Stimulated activated CD4-positive, alpha-beta T cell treated with anti-CD3 and anti-CD28 coated beads, Interleukin-2, amount 100 ng/mL, for 4 hours (primary cell): Measurements from ENCODE around the gene TRAF3IP1.
"Not testable (repeated sequence)": the region's sequence is repeated elsewhere in the genome, so short reads cannot be mapped to it uniquely, and the experiment has no call there.

Experiments
- DNase-seq: peaks from one replicate; pipeline ENCODE4 v3.0.0-alpha.2; 2020; ENCODE audit warnings: low read depth

Gene TRAF3IP1, protein sequence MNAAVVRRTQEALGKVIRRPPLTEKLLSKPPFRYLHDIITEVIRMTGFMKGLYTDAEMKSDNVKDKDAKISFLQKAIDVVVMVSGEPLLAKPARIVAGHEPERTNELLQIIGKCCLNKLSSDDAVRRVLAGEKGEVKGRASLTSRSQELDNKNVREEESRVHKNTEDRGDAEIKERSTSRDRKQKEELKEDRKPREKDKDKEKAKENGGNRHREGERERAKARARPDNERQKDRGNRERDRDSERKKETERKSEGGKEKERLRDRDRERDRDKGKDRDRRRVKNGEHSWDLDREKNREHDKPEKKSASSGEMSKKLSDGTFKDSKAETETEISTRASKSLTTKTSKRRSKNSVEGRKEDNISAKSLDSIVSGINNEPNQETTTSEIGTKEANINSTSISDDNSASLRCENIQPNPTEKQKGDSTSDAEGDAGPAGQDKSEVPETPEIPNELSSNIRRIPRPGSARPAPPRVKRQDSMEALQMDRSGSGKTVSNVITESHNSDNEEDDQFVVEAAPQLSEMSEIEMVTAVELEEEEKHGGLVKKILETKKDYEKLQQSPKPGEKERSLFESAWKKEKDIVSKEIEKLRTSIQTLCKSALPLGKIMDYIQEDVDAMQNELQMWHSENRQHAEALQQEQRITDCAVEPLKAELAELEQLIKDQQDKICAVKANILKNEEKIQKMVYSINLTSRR

DNA sequence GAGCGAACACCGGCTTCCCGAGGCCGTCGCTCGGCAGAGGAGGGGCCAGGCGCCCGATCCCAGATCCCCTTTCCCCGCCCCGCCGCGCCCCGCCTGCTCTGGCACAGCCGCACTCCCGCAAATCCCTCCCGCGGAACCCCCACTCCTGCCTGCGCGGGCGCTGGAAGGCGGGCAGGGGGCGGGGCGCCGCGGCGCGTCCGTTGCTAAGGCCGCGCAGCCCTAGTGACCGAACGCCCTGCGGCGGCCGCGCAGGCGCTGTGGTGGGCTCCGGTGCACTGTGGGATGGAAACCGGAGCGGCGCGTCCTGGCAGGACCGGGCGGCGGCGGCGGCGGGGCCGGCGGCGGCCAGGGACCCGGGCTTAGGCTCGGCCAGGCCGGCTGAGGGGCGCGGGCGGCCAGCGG is at the start of gene TRAF3IP1:
TRAF3IP1 (plus strand) TSS at position 273 of the 402 bp plus-strand sequence. CDS start 145 bp downstream, outside the sequence.
- DNase-seq: peak; percentile 76

DNA sequence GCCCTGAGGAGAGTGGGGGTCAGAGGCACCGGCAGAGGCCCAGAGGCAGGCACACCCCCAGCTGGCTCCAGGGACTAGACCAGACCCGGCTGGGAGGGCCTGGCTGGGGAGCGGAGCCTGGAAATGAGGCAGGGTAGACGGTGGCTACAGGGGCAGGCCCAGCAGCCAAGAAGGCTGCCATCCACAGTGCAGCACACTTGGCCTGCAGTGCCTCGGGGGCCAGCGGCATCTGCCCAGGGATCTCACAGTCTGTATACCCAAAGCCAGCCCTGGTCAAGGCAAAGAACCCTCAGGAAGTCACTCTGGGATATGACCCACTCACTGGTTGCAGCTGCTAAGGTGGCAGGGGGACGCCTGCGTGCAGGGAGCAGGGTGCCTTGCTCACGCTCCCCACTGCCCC is 49.7 kb upstream of the TRAF3IP1 start:
- no peak for DNase-seq

DNA sequence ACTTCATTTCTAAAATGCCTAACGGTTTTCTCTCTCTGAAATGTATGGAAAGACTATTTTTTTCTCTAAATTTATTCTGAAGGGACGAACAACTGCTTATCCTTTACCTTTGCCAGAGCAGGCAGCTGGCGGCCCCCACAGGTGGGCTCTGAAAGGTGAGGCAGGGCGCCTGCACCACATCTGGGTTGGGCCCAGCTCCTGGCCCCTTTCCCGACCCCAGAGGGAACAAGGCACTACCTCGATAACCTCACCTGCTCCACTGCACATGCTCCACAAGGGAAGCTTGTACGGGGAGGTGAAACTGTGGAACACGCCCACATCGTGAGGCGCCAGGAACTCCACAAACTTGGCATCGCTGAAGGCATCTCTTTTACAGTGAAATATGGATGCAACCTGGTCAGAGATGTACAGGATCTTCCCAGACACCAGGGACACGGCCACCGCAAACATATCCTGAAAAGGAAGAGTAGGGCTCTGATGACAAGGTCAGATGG is 49.2 kb upstream of the TRAF3IP1 start:
- DNase-seq: no peak

DNA sequence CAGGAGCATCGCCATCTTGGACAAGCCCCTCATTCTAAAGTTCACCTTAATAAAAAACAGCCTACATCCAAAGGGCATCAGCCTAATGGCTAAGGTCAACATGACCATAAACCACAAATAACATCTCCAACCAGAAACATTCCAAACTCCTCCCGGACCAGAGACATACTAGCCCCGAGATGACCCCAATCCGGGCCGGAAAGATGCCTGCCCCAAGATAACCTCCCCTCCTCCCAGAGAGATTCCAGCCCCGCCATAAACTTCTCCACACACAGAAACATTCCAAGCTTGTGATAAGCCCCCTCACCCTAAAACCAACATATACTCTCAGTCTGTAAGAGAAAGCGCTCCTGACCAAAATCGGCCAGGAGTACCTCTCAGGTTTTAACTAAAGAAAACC is 48.6 kb upstream of the TRAF3IP1 start:
- DNase-seq: not testable (repeated sequence)

DNA sequence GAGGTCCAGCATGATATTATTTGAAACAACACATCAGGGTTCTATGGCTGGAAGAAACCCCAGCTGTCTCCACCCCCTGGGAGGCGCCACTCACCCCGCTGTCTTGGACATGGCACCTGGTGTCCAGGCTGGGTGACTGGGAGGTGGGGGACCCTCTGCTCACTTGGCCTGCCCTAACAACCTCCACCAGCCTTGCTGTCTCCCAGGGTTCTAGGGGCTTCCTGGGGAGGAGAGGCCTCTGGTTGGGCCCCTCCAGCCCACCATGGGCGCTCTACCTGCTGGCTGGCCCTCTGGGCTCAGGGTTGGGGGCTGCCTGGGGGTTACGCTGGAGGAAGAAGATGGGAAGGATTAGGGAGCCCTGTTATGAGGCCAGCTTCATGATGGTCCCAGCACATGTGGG is 48.2 kb upstream of the TRAF3IP1 start:
- no peak for DNase-seq

DNA sequence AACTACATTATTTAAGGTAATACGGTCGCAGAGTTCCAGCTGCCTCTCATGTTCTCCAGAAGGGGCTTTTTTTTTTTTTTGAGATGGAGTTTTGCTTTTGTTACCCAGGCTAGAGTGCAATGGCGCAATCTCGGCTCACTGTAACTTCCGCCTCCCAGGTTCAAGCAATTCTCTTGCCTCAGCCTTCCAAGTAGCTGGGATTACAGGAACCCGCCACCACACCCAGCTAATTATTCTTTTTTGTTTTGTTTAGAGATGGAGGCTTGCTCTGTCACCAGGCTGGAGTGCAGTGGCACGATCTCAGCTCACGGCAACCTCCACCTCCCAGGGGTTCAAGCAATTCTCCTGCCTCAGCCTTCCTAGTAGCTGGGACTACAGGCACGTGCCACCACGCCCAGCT is 46.9 kb upstream of the TRAF3IP1 start:
- not testable (repeated sequence) for DNase-seq

DNA sequence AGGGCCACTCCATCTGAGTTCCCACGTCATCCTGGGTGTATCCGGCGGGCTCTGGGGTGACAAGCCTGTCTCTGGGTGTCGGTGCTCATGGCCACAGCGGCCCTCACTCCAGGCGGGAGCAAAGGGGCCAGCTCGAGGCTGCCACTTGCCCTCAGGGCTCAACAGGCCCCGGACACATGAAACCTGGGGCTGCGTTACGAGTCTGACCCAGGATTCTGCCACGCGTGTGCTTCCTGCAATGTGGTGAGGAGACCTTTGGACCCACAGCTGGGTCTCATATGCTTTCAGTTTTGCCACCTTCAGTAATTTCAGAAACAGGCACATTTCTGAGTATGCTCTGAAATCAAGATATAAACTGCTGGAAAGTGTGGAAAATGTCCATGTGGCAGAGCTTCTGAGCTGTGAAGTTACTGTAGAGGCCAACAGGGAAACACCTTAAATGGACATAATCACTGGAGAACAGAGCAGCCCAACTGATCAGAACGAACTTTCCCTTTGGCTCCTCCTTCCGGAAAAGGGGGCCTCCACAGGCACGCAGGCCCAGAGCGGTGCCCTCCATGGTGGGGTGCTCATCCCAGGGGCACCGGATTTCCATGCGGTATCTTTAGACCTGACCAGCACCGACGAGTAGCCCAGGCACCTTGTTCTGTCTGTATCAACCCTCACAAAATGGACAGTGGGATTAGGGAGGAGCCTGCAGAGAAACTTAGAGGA is 46.0 kb upstream of the TRAF3IP1 start:
- DNase-seq: no peak

DNA sequence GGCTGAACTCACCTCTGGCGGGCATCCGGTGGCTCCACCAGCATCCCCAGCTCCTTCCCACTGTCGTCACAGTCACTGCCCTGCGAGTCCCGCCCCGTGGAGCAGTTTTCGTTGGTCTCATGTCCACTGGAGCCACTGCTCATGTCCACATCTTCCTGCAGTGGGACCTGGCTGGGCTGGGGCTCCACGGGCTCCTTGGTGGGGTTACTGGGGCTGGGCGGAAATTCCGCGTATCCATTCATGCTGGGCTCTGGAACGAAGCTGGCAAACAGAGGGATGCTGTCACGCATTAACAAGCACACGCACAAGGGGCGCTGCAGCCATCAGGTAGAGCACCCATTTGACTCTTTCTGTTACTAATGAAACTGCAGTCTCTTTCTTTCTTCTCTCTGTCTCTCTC is 42.6 kb upstream of the TRAF3IP1 start:
- no peak for DNase-seq

DNA sequence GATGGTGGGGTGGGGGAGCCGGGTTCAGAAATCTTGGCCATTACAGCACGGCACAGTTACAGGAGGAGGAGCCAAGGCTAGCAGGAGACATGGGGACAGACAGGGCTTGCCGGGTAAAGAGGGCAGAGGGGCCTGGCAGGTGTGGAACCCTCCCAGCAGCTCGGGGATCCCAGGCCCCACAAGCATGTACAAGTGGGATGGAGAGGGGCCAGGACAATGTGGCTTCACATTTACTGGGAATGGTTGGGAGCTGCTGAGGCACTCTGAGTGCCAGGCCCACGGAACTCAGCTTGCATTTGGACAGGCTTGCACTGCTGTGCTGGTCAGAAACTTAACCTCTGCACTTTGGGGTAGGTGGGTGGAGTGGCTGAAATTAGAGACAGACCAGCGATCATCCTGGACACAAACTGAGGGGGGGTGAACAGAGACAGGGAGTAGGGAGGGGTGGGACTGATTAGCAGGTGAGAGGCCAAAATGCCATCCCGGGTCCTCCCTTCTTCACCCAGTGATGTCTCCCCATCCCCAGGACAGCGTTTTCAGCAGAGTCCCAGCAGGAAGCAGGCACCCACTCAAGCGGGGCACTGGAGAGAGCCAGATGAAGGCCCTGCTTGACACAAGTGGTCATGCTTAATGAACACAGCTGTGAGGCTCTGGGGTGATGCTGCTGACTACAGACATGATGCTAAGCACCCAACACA is 41.5 kb upstream of the TRAF3IP1 start:
- no peak for DNase-seq

DNA sequence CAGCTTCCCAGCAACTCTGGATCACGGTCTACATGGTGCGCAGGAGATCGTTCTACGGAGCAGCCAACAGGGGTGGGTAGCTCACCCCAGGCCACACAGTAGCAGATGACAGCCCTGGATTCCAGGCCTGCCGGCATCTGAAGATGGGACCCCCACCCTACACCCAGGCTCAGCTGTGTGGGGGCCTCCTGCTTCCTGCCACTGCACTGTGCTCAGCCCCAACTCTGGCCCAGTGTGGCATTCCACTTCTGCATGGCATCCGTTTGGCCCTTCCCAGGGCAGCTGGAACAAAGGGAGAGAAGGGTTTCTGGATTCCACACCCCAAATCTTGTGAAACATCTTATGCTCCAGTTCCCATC is 41.0 kb upstream of the TRAF3IP1 start:
- DNase-seq: no peak

DNA sequence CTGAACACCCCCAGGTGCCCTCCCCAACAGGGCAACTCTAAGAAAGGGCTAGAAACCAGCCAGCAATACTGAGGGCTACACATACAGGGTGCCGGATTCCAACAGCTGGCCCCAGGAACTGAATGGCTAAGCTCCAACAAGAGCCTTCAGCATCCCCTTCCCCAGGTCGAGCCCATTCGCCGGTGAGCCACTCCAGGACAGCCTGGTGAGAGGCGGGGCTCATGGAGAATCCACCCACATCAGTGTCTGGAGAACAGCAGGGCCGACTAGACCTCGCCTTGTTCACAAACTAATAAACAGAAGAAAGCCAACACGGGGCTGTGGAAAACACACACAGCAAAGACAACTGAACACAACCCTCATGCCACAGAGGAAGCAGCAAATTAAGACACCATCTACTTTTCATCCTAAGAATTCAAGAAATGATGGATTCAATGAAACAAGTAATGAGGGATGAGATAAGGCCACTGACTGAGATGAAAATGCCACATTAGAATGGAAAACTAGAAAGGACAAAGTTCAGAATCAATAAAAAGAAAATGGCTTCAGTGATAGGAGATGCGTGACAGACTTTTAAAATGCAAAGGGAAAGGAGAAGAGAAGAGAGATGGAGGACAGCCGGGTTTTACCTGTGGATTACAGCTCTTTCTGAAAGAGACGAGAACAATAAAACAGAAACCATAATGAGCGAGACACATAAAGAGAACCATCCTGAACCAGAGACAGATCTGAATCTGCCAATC is 40.1 kb upstream of the TRAF3IP1 start:
- DNase-seq: no peak

DNA sequence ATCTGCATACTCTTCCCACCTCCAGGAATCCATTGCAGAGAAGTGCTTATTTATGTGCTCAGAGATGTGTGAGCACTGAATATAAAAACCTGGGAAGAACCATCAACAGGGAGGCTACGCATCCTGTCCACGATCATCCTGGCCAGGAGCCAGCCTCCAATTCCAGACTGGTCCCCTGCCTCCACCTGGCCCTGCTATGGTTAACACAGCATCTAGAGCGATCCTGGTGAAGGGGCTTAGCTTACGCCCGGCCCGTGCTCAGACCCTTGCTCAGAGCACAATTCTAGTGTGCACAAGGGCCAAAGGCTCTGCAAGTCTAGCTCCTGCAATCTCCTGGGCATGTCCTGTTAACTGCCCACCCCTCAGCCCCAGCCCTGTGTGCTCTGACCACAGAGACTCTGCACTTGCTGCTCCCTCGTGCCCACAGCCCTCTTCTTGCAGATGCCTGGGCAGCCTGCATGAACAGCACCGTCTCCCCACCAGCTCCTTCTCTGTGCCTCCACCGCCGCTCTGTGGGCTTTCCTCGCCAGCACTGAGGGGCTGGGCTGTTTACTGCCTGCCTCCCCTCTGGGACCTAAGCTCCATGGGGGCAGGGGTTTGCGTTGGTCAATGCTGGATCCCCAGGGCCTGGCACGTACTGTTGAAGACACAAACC is 38.4 kb upstream of the TRAF3IP1 start:
- DNase-seq: no peak

DNA sequence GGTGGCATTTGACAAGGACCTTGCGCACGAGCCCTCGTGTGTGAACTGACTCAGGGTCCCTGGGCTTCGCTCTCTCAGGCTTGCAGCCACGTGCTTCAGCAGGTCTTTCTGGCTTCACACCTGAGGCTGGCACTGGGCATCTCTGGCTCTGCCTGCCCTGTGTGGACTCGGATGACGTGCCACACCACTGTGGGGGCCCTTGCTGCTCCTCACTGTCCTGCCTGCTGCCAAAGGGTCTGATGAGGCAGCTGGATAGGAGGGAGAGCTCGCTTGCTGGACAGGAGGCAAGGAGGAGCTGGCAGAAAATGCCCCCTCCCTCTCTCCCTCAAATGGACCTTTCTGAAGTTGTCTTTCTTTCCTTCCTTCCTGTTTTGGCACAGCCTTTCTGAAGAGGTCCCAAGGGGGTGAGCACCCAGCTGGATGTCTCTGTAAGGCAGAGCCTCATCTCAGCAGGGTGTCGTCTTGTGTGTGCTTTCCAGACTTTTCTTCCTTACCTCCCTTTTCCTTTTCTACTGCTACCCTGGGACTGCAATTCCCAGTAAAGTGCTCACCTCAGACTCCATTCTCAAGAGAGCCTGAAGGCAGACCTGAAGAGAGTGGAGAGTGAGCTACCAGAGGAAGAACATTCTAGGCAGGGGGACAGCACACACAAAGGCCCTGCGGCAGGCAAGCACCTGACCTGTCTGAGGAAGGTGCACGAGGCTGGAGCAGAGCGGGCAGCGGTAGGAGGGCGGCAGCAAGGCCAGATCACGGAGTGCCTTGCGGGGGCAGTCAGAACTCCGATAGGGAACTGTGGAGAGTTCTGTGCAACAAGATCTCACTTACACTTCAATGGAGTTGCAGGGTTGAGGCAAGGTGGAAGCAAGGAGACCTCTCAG is 37.2 kb upstream of the TRAF3IP1 start:
- DNase-seq: no peak

DNA sequence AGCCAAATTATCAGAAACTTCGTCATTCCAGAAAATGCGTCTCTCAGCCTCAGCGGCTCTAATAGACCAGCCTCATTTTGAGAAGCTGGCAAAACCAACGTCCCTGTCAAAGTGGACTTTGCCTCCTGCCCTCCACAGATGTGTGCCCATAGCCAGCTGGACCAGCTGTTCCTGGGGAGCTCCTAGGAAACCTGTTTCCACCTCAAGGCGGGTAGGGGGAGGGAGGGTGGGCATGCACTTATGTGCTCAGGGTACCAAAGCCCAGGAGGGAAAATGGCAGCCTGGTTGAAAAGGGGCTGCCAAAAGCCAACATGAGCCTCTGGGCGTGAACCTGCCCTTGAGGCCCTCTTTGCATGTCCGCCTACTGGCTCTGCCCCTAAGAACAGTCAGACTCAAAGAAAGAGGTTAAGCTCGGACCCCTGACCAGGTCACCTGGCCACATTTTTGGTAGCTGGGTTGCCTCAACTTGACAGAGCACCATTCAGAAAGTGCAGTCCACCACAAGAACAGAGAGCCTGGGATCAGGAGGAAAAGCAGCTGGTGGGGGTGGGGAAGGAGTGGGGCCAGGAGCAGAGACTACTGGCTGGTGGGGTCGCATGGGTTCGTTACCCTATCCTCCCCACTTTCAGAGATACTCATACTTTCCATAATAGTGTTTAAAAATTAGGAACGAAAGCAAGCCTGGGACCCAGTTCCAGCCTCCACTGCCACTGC is 35.4 kb upstream of the TRAF3IP1 start:
- DNase-seq: no peak

DNA sequence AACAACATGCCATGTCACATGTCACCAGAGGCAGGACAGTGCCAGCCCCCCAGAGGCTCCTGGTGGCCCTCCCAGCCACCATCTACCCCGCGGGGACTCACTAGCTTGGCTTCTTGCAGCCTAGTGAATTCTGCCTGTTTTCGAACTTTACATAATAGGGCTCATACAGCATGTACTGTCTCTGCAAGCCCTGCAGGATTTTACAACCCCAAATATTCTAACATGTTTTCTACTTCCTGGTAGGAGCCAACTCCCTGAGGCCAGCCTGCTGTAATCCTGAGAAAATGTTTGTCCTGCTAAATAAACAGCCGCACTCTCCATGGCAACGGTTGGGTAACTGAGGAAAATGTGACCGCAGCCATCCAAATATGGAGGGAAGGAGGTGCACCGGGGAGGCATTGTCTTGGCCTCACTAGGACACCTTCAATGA is 34.6 kb upstream of the TRAF3IP1 start:
- no peak for DNase-seq

DNA sequence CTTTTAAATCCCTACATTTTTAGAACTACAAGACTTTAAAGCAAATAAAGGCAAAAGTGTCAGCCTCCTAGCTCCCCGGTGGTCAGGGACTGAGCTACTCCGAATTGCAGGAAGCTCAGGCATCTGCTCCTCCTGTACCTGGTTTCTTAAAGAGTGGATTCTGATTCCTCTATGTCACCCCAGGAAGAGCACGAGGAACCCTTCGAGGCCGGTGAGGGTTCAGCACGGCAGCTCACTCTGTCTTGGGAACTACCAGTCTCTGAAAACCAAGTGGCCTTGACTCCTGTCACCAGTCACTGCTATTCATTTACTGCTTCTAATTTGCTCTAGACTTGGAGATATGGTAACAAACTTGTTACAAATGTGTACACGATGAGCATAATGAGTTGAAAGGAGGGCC is 34.2 kb upstream of the TRAF3IP1 start:
- no peak for DNase-seq

DNA sequence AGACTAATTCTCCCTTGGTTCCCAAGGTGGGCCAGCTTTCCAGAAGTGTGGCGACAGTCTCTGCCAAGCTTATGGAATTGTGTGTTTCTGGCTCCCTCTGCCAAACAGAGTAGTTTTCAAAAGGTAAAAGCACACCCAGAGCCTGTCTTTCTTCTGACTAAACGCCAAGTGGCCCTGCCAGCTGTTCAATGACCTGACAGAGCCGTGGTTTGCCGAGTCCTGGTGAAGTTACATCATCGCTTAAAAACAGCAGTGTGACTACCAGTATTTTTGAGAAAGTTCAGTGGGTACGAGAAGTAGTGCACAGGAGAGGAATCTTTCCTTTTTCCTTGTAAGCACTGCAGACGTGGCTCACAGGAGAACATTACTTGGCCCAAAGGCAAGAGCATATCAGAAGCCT is 33.8 kb upstream of the TRAF3IP1 start:
- no peak for DNase-seq

DNA sequence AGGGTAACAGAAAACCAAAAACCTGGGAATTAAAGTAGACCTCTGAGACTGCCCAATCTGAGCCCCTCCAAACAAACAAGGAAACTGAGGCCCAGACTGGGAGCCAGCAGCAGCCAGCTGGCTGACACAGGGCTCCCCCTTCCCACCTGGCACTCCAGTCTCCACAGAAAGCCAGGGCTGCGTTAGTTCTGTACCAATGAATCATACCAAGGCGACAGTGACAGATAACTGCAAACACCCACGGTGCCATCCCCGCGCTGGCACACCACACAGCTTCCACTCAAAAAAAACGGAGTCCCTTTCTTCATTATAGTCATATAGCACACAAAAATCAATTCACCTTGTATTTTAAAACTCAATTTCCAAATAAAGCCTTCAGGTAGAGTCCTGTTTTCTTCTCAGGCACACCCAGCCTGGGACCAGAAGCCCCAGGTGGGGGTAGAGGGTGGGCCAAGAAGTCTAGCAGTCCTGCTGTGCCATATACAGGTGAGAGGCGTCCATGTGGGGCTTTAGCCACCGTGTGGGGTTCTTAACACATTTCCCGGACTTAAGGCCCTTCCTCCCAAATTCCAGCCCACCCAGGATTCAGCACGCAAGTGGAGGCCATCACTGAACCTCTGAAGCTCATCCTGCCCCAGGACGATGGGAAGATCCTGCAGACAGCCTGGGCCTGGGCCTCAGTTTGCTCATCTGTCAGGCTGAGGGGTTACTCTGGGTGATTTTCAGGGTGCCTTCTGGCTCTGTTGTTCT is 33.2 kb upstream of the TRAF3IP1 start:
- DNase-seq: peak; percentile 37
